WTC11 (cell line): ENCODE data around the gene OR5AN1. TPM values are rescaled to one million over a fixed set of nuclear protein-coding genes. Genes with fewer than 3 reads are reported as not detected.

Source experiments
- ATAC-seq: fragments of 200-7000 bp; cut with Tn5 transposase; 2 replicates; pipeline ENCODE4 v1.10.0; 2021; ENCODE audit warnings: mild to moderate bottlenecking, moderate library complexity
- CTCF ChIA-PET: fragments of 300-600 bp; sonication (Branson Sonifier 250); formaldehyde crosslinking; loops from one replicate; lab custom pipeline; 2021; ENCODE audit warnings: antibody characterized with exemption; lab: Charles Lee
- POLR2A ChIA-PET: fragments of 350-600 bp; sonication (Branson Sonifier 250); formaldehyde crosslinking; loops from one replicate; lab custom pipeline; 2021; ENCODE audit warnings: antibody characterized with exemption; lab: Charles Lee
- DNase-seq: peaks from one replicate; pipeline ENCODE4 v3.0.0; 2021; ENCODE audit warnings: low spot score
- H3K27ac Mint-ChIP-seq: 2 replicates; pipeline ENCODE4 v1.8.0; 2021; ENCODE audit warnings: mixed read lengths
- H3K27me3 Mint-ChIP-seq: 2 replicates; pipeline ENCODE4 v1.8.0; 2021; ENCODE audit warnings: low read depth, mild to moderate bottlenecking, moderate library complexity, mixed read lengths
- H3K36me3 Mint-ChIP-seq: 2 replicates; pipeline ENCODE4 v1.8.0; 2021; ENCODE audit warnings: mixed read lengths
- H3K4me1 Mint-ChIP-seq: 2 replicates; pipeline ENCODE4 v1.8.0; 2022; ENCODE audit warnings: mixed read lengths
- H3K4me3 Mint-ChIP-seq: 2 replicates; pipeline ENCODE4 v1.8.0; 2021; ENCODE audit warnings: mild to moderate bottlenecking, moderate library complexity, mixed read lengths
- H3K9me3 Mint-ChIP-seq: 2 replicates; pipeline ENCODE4 v1.8.0; 2021; ENCODE audit warnings: mixed read lengths
- AFF4 ChIP-seq: sonication (generic); formaldehyde crosslinking; IDR thresholded peaks from 2 replicates; pipeline ENCODE4 v1.8.1; 2023; ENCODE audit warnings: mild to moderate bottlenecking, missing genetic modification reagents, borderline replicate concordance
- ATF1 ChIP-seq: sonication (generic); formaldehyde crosslinking; IDR thresholded peaks from 2 replicates; pipeline ENCODE4 v1.8.1; 2023; ENCODE audit warnings: mild to moderate bottlenecking, moderate library complexity, missing genetic modification reagents
- ATF2 ChIP-seq: sonication (generic); formaldehyde crosslinking; IDR thresholded peaks from 2 replicates; pipeline ENCODE4 v1.8.1; 2022; ENCODE audit warnings: low read depth, missing genetic modification reagents, borderline replicate concordance
- CREM ChIP-seq: sonication (generic); formaldehyde crosslinking; IDR thresholded peaks from 2 replicates; pipeline ENCODE4 v1.8.1; 2022; ENCODE audit warnings: mild to moderate bottlenecking, missing genetic modification reagents, moderate library complexity
- ELF4 ChIP-seq: sonication (generic); formaldehyde crosslinking; IDR thresholded peaks from 2 replicates; pipeline ENCODE4 v1.8.1; 2022; ENCODE audit warnings: low read depth, mild to moderate bottlenecking, moderate library complexity, missing genetic modification reagents
- IRF1 ChIP-seq: sonication (generic); formaldehyde crosslinking; IDR thresholded peaks from 2 replicates; pipeline ENCODE4 v1.8.0; 2023; ENCODE audit warnings: missing genetic modification reagents
- MLX ChIP-seq: sonication (generic); formaldehyde crosslinking; IDR thresholded peaks from 2 replicates; pipeline ENCODE4 v1.8.1; 2023; ENCODE audit warnings: mild to moderate bottlenecking, missing genetic modification reagents, moderate library complexity
- MXD4 ChIP-seq: fragments of 250-450 bp; sonication (Bioruptor Pico); IDR thresholded peaks from 2 replicates; pipeline ENCODE4 v1.8.0; 2021; ENCODE audit warnings: mild to moderate bottlenecking, moderate library complexity, borderline replicate concordance
- NFATC4 ChIP-seq: fragments of 250-450 bp; sonication (Bioruptor Pico); IDR thresholded peaks from 2 replicates; pipeline ENCODE4 v1.9.0; 2021; ENCODE audit warnings: mild to moderate bottlenecking
- NFYB ChIP-seq: sonication (generic); formaldehyde crosslinking; conservative IDR thresholded peaks from 2 replicates; pipeline ENCODE4 v1.8.0; 2022; ENCODE audit warnings: low read depth, missing genetic modification reagents
- NR1H2 ChIP-seq: sonication (generic); formaldehyde crosslinking; IDR thresholded peaks from 2 replicates; pipeline ENCODE4 v1.9.0; 2021; ENCODE audit warnings: mild to moderate bottlenecking, moderate library complexity, missing genetic modification reagents
- NR3C1 ChIP-seq: sonication (generic); formaldehyde crosslinking; conservative IDR thresholded peaks from 2 replicates; pipeline ENCODE4 v1.8.1; 2023; ENCODE audit warnings: low read depth, mild to moderate bottlenecking, missing genetic modification reagents
- RORB ChIP-seq: fragments of 250-450 bp; sonication (Bioruptor Pico); IDR thresholded peaks from 2 replicates; pipeline ENCODE4 v1.9.0; 2021; ENCODE audit warnings: mild to moderate bottlenecking
- SP1 ChIP-seq: sonication (generic); formaldehyde crosslinking; conservative IDR thresholded peaks from 2 replicates; pipeline ENCODE4 v1.8.1; 2022; ENCODE audit warnings: missing genetic modification reagents
- TEAD4 ChIP-seq: sonication (generic); formaldehyde crosslinking; IDR thresholded peaks from 2 replicates; pipeline ENCODE4 v1.8.0; 2022; ENCODE audit warnings: mild to moderate bottlenecking, missing genetic modification reagents
- TP53 ChIP-seq: sonication (generic); formaldehyde crosslinking; IDR thresholded peaks from 2 replicates; pipeline ENCODE4 v1.8.1; 2023; ENCODE audit warnings: mild to moderate bottlenecking, missing genetic modification reagents
- ZMAT4 ChIP-seq: fragments of 250-450 bp; sonication (Bioruptor Pico); IDR thresholded peaks from 2 replicates; pipeline ENCODE4 v1.9.0; 2021; ENCODE audit warnings: mild to moderate bottlenecking
- ZNF121 ChIP-seq: sonication (generic); formaldehyde crosslinking; IDR thresholded peaks from 2 replicates; pipeline ENCODE4 v1.8.0; 2023; ENCODE audit warnings: missing genetic modification reagents
- ZNF671 ChIP-seq: fragments of 250-450 bp; sonication (Bioruptor Pico); IDR thresholded peaks from 2 replicates; pipeline ENCODE4 v1.8.0; 2021; ENCODE audit warnings: mild to moderate bottlenecking
- total RNA-seq: library from RNA; stranded (reverse); gene quantifications from 3 replicates; pipeline ENCODE4 v1.2.3, GENCODE V29; 2021
- TF ChIP-seq, protein P1 (sequence below): sonication (generic); formaldehyde crosslinking; conservative IDR thresholded peaks from 2 replicates; pipeline ENCODE4 v1.8.1; 2022; ENCODE audit warnings: mild to moderate bottlenecking, missing genetic modification reagents
- TF ChIP-seq, protein P2 (sequence below): sonication (generic); formaldehyde crosslinking; IDR thresholded peaks from 2 replicates; pipeline ENCODE4 v1.8.1; 2023; ENCODE audit warnings: mild to moderate bottlenecking, missing genetic modification reagents
- TF ChIP-seq, protein P3 (sequence below): sonication (generic); formaldehyde crosslinking; IDR thresholded peaks from 2 replicates; pipeline ENCODE4 v1.8.1; 2023; ENCODE audit warnings: mild to moderate bottlenecking, missing genetic modification reagents

Gene OR5AN1
- total RNA-seq, 1 experiment from 2014 or later, result not detected

DNA sequence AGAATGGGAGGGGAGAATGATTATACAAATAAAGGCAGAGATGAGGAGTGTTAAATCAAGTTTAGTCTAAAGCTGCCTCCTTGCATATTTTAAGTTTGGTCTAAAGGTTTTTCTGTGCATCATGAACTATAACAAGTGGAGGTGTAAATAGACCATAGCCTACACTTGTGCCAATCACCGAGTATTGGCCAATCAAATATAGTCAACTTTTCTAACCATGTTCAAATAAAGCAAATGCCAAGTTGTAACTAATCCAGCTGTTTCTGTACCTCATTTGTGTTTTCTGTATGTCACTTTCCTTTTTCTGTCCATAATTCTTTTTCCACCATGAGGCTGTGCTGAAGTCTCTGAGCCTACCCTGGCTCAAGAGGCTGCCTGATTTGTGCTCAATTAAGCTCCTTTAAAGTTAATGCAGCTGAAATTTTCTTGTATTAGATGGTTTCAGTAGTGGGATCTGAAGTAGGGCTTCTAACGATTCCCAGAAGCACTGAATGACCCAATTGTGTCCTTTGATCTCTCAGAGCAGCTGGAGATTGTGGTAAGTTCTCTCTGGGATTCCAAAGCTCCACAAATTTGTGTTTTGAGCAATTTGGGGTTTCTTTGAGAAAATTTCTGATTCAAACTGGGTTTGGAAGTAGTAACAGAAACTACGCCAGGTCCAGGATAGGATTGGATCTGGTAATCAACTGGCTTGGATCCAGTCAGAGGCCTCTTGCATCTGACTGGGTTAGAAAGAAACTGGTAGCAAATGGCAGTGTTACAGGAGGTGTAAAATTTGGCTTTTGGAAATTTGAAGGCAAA, 42.0 kb downstream of the OR5AN1 start:
- Mint-ChIP-seq H3K9me3 (peaks cover 78% of the 10 kb centered on the region), H3K36me3 (peaks cover 42% of the 10 kb centered on the region), H3K27ac (no peak overlapping the region), H3K4me3 (no peak overlapping the region), H3K4me1 (no peaks in the 10 kb centered on the region), H3K27me3 (peaks cover 3% of the 10 kb centered on the region; the same call in 1 of the 2 replicates)
- no peak for ATAC-seq
- no peak for DNase-seq
- TF ChIP-seq ZNF671 (CRISPR knock-in tag) (no peak), NR3C1 (CRISPR knock-in tag) (no peak), TP53 (CRISPR knock-in tag) (no peak), SP1 (CRISPR knock-in tag) (no peak)
- TF ChIP-seq, protein P1, sequence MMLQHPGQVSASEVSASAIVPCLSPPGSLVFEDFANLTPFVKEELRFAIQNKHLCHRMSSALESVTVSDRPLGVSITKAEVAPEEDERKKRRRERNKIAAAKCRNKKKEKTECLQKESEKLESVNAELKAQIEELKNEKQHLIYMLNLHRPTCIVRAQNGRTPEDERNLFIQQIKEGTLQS, result no peak
- CTCF ChIA-PET, result interaction anchor here (1.2 kb wide), 1 partner anchor 25 kb away, joined by 3 read pairs; the partner anchor contains the start of gene OR5A2
- POLR2A ChIA-PET, result no interaction called here

DNA sequence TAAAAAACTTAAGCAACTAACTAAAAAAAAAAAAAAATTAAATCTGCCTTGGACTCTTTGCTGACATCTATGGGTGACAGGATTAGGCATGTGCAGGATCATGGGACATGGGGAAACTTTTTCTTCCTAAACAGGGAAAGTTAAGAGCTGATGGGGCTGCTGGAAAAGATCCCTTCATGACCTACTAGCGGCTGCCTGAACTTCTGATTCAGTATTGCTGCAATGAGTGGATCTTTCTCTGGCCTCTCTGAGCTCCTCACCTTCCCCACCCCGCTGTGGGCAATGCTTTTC, 42.5 kb downstream of the OR5AN1 start:
- H3K27ac Mint-ChIP-seq, result no peak overlapping the region
- no peaks in the 10 kb centered on the region for H3K4me1 Mint-ChIP-seq
- DNase-seq (no peak), ATAC-seq (no peak)
- H3K27me3 Mint-ChIP-seq, result peaks cover 3% of the 10 kb centered on the region; the same call in 1 of the 2 replicates
- TF ChIP-seq ZNF121 (no peak), TEAD4 (CRISPR knock-in tag) (no peak), ZMAT4 (no peak), MLX (CRISPR knock-in tag) (no peak), NR1H2 (no peak), IRF1 (CRISPR knock-in tag) (no peak), NFATC4 (CRISPR knock-in tag) (no peak), RORB (CRISPR knock-in tag) (no peak), ATF1 (no peak)
- TF ChIP-seq, protein P2, sequence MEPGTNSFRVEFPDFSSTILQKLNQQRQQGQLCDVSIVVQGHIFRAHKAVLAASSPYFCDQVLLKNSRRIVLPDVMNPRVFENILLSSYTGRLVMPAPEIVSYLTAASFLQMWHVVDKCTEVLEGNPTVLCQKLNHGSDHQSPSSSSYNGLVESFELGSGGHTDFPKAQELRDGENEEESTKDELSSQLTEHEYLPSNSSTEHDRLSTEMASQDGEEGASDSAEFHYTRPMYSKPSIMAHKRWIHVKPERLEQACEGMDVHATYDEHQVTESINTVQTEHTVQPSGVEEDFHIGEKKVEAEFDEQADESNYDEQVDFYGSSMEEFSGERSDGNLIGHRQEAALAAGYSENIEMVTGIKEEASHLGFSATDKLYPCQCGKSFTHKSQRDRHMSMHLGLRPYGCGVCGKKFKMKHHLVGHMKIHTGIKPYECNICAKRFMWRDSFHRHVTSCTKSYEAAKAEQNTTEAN (CRISPR knock-in tag), result no peak
- TF ChIP-seq, protein P3, sequence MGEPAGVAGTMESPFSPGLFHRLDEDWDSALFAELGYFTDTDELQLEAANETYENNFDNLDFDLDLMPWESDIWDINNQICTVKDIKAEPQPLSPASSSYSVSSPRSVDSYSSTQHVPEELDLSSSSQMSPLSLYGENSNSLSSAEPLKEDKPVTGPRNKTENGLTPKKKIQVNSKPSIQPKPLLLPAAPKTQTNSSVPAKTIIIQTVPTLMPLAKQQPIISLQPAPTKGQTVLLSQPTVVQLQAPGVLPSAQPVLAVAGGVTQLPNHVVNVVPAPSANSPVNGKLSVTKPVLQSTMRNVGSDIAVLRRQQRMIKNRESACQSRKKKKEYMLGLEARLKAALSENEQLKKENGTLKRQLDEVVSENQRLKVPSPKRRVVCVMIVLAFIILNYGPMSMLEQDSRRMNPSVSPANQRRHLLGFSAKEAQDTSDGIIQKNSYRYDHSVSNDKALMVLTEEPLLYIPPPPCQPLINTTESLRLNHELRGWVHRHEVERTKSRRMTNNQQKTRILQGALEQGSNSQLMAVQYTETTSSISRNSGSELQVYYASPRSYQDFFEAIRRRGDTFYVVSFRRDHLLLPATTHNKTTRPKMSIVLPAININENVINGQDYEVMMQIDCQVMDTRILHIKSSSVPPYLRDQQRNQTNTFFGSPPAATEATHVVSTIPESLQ (CRISPR knock-in tag), result no peak
- CTCF ChIA-PET, result interaction anchor here (0.6 to 1.2 kb wide), 2 partner anchors 25 to 132 kb away, joined by 3 to 4 read pairs; partner anchors contain the start of gene OR5A2
- peaks cover 48% of the 10 kb centered on the region for H3K36me3 Mint-ChIP-seq
- POLR2A ChIA-PET, result no interaction called here
- H3K9me3 Mint-ChIP-seq, result peaks cover 78% of the 10 kb centered on the region
- H3K4me3 Mint-ChIP-seq, result no peak overlapping the region

DNA sequence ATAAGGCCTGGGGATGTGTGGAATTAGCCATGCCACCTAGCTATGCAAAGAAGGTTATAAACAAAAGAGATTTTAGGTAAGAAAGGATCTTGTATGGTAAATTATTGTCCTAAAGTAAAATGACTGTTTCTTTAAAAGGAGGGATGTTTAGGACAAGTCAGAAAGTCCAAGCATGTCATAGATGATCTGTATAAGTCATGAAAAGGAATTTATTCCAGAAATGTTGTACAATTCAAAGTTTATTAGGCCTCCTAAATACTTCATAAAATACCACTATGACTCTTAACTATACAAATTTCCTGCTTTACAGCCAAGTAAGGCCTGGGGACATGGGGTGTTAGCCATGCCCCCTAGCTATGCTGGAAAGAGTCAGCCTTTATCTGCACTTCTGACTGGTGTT, 44.9 kb downstream of the OR5AN1 start:
- Mint-ChIP-seq H3K27me3 (peaks cover 6% of the 10 kb centered on the region; the same call in 1 of the 2 replicates), H3K4me1 (no peaks in the 10 kb centered on the region), H3K27ac (no peak overlapping the region), H3K36me3 (peaks cover 57% of the 10 kb centered on the region), H3K9me3 (peaks cover 84% of the 10 kb centered on the region), H3K4me3 (no peak overlapping the region)
- ATAC-seq (no peak), DNase-seq (no peak)
- POLR2A ChIA-PET, result no interaction called here
- CTCF ChIA-PET, result no interaction called here
- no peak for TF ChIP-seq NR3C1 (CRISPR knock-in tag)
- TF ChIP-seq ATF2 (CRISPR knock-in tag), result no peak
- no peak for TF ChIP-seq MXD4
- TF ChIP-seq ELF4 (CRISPR knock-in tag), result no peak
- TF ChIP-seq NR1H2, result no peak
- no peak for TF ChIP-seq NFYB
- TF ChIP-seq AFF4 (CRISPR knock-in tag), result no peak
- no peak for TF ChIP-seq CREM
